Activated CD4-positive, alpha-beta T cell treated with anti-CD3 and anti-CD28 coated beads, Interleukin-2, amount 10 ng/mL, durations not matched to agents 24 days and 14 days (primary cell): ENCODE data around the gene CPEB4. TPM values are rescaled to one million over a fixed set of nuclear protein-coding genes. Genes with fewer than 3 reads are reported as not detected.
A peak's percentile ranks its signal among the peaks of the same experiment; 100 is the strongest.

Source experiments
- DNase-seq: peaks from one replicate; pipeline ENCODE4 v3.0.0; 2022
- H3K27ac Mint-ChIP-seq: one replicate; pipeline ENCODE4 v1.8.0; 2022; ENCODE audit warnings: mild to moderate bottlenecking, mixed read lengths
- H3K27me3 Mint-ChIP-seq: one replicate; pipeline ENCODE4 v1.8.0; 2022; ENCODE audit warnings: mixed read lengths
- H3K36me3 Mint-ChIP-seq: one replicate; pipeline ENCODE4 v1.8.0; 2022; ENCODE audit warnings: low read depth, mild to moderate bottlenecking, mixed read lengths
- H3K4me1 Mint-ChIP-seq: one replicate; pipeline ENCODE4 v1.8.0; 2021; ENCODE audit warnings: mixed read lengths
- H3K4me3 Mint-ChIP-seq: one replicate; pipeline ENCODE4 v1.8.0; 2022; ENCODE audit warnings: mild to moderate bottlenecking, moderate library complexity, mixed read lengths
- H3K9me3 Mint-ChIP-seq: one replicate; pipeline ENCODE4 v1.8.0; 2021; ENCODE audit warnings: mixed read lengths
- intact Hi-C: fragments of 100-400 bp; cut with micrococcal nuclease; formaldehyde crosslinking; loops from one replicate; pipeline ENCODE4 v1.15.1; 2023
- total RNA-seq: library from RNA; stranded (reverse); gene quantifications from 2 replicates; pipeline ENCODE4 v1.2.3, GENCODE V29; 2022

The CPEB4 gene
- total RNA-seq, 1 donor from 2014 or later: 8.8 TPM

DNA sequence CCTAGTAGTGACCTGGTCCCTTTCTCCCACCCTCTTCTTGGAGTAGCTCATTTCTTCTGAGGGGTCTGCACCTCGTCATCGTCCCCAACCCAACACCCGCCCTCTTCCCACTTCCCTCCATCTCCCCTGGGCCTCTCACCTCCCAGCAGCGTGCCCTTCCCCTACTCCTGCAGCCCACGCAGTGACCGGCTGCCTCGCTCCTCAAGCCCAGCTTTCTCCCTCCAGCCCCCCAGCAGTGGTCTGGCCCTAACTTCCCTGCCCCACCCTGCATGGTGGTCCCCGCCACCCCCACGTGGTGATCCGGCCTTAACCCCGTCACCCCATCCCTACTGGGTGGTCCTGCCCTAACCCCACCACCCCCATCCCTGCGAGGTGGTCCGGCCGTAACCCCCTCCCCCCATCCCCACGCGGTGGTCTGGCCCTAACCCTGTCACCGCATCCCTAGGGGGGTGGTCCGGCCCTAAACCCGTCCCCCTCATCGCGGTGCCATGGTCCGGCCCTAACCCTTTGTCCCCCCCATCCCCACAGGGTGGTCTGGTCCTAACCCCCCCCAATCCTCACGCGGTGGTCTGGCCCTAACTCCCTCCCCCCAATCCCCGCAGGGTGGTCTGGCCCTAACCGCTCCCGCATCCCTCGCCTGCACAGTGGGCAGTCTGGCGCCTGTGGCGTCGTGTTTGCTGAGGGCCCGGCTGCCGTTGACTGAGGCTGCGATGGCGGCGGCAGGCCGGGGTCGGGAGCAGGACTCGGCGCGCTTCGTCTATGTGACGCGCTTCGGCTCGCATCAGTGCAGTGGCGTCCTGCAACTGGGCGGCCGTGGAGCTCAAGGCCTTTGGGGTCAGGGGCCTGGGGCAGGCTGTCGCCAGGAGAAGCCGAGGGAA, 100.6 kb downstream of the CPEB4 start, which contains the start of gene C5orf47:
Gene C5orf47, plus strand, starts transcription at position 617 of the 878 bp plus-strand sequence. Its CDS starts 94 bp downstream, at position 711.
- Mint-ChIP-seq H3K4me3 (no peak within 1 kb of the TSS), H3K4me1 (no peaks in the 10 kb centered on the region), H3K36me3 (no peaks in the 10 kb centered on the region), H3K27me3 (no peaks in the 10 kb centered on the region), H3K27ac (no peak within 1 kb of the TSS), H3K9me3 (no peaks in the 10 kb centered on the region)
- intact Hi-C loops: no loop called here
- DNase-seq: peak; percentile 20

DNA sequence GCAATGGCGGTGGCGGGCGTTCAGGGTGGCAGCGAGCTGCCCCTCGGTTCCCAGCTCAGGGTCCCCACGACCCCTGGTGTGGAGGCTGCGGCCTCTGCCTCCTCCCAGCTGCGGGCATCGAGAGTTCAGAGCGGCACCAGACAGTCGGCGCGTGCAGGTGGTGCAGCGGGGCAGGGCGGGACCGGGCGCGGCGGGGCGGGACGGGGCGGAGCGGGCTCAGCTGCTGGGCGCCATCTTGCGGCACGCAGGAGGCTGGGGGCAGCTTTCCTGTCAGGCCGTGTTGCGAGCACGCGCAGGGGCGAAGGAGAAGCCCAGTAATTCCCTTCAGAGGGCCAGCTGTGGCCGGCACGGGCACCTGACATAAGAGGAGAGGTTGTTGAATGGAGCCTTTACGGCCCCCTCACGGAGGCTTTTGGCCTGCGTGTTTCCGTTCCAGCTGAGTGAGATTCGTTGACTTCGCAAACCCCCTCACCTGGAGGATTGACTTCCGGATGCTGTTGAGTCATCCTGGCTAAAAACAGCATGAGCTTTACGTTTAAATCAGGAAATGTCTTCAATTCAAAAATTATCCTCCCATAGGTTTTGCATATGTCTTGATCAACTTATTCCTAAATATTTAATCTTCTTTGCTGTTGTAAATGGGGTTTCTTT, 101.4 kb downstream of the CPEB4 start:
- Mint-ChIP-seq H3K27ac (no peak overlapping the region), H3K27me3 (peaks cover 1% of the 10 kb centered on the region), H3K9me3 (no peaks in the 10 kb centered on the region), H3K4me1 (no peaks in the 10 kb centered on the region), H3K4me3 (no peak overlapping the region), H3K36me3 (no peaks in the 10 kb centered on the region)
- intact Hi-C loops: no loop called here
- peak; percentile 28 for DNase-seq

DNA sequence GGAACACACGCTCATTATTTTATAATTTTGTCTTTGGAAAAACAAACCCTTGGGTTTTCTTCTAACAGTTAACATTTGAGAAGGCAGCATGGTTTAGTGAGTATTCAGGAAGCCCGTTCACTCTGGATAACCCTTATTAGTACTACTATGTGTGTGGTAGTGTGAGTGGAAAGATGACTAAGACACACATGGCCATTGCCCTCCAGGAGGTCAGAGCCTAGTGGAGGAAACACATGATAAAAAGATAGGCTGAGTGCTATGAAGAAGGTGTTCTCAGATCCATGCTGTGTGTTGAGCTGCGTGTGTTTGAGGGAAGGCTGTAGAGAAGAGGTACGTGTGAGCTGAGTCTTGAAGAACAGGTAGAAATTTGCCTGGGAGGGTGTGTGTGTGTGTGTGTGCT, 109.2 kb downstream of the CPEB4 start:
- Mint-ChIP-seq H3K4me1 (no peaks in the 10 kb centered on the region), H3K36me3 (no peaks in the 10 kb centered on the region), H3K4me3 (no peak overlapping the region), H3K9me3 (no peaks in the 10 kb centered on the region), H3K27me3 (peaks cover 15% of the 10 kb centered on the region), H3K27ac (no peak overlapping the region)
- DNase-seq: no peak
- intact Hi-C loops: no loop called here

DNA sequence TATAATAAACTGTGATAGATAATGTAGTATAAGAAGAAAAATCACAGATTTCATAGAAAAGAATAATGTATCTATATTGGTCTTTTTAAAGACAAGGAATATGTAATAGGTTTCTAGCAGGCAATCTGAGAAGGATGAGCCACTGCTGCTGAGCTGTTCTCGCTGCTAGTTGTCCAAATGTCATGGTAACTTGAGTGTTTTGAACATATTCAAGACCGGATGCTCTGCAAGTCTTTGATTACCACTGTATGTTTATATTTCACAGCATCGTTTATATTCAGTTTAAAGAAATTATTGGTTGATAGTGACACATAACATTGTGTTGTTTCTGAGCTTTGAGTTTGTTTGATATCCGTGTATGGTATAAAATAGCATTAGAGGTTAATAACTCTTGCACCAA, 110.4 kb downstream of the CPEB4 start:
- Mint-ChIP-seq H3K27ac (no peak overlapping the region), H3K4me1 (no peaks in the 10 kb centered on the region), H3K36me3 (no peaks in the 10 kb centered on the region), H3K27me3 (peaks cover 21% of the 10 kb centered on the region), H3K9me3 (no peaks in the 10 kb centered on the region), H3K4me3 (no peak overlapping the region)
- intact Hi-C loops: no loop called here
- no peak for DNase-seq

DNA sequence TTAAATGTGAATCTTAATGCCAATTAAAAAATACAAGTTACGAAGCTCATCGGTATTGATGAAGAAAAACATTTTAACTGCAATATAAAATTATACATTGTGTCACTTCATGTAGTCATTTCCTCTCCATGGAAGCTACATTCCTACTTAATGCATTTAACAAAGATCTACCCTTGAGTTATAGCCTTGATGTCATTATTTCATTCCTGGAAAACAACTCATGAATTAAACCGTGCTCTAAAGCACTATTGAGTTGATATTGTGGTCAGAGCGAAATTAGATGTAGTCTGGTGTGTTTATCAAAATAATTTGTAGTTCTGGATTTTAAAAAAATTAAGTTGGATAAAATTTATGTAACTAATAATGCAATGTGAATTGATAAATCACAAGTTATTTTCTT, 111.9 kb downstream of the CPEB4 start:
- Mint-ChIP-seq H3K27me3 (peaks cover 26% of the 10 kb centered on the region), H3K36me3 (no peaks in the 10 kb centered on the region), H3K9me3 (no peaks in the 10 kb centered on the region), H3K4me3 (no peak overlapping the region), H3K27ac (no peak overlapping the region), H3K4me1 (no peaks in the 10 kb centered on the region)
- intact Hi-C loops: no loop called here
- DNase-seq: no peak

DNA sequence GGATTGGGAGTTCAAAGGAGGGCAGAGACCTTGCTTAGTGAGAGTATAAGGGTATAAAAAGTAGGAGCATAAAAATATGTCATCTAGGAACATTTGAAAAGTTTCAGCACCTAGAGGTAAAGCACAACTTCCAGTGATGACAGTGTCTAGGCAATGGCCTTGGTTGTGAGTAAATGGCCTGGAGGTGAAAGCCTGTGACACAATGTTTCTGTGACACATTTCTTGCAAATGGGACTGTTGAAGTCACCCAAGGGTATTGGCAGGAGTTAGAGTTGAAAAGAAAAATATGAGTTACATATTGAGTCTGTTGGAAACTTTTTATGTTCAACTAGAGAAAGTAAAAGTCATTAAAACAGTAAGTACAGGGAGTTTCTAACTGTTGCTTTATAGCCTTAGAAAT, 115.6 kb downstream of the CPEB4 start:
- no peaks in the 10 kb centered on the region for H3K9me3 Mint-ChIP-seq
- no peak overlapping the region for H3K4me3 Mint-ChIP-seq
- H3K27ac Mint-ChIP-seq: no peak overlapping the region
- H3K27me3 Mint-ChIP-seq: peaks cover 16% of the 10 kb centered on the region
- no peaks in the 10 kb centered on the region for H3K4me1 Mint-ChIP-seq
- no peaks in the 10 kb centered on the region for H3K36me3 Mint-ChIP-seq
- intact Hi-C loops: no loop called here
- DNase-seq: no peak

DNA sequence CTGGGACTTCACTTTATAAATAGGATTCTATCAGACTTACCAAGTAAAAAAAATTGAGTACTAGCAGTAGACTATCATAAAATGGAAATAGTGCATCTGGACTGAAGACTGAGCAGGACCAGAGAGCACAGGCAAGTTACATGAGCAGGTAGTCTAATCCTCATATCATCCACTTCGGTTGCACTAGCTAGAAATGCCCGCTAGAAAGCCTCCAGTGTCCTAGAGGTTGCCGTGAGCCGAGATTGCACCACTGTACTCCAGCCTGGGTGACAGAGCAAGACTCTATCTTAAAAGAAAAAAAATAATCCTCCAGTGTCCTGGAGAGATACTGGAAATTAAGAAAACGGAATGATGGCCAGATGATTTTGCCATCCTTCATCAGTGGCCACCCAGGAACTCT, 120.8 kb downstream of the CPEB4 start:
- intact Hi-C loops: no loop called here
- H3K36me3 Mint-ChIP-seq: no peaks in the 10 kb centered on the region
- no peaks in the 10 kb centered on the region for H3K4me1 Mint-ChIP-seq

DNA sequence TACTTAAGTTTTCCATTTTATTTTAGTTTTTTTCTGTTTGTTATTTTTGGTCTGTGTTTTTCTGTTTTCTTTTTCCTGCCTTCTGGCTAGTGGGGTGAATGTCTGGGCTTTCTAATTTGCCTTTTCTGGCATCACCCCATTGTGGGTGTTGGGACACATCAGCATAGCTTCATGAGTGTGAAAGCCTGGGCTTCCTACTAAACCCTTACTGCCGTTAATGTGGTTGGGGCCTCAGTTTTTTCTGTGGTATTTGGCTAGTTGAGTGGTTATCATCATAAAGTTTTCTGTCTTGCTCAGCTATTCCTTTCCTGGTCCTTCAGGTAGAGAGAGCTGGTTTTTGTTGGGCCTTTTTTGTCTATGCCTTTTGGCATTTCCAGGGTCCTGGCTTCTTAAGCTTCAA, 122.2 kb downstream of the CPEB4 start:
- Mint-ChIP-seq H3K27me3 (peaks cover 4% of the 10 kb centered on the region), H3K27ac (no peak overlapping the region), H3K4me3 (no peak overlapping the region), H3K9me3 (no peaks in the 10 kb centered on the region), H3K36me3 (no peaks in the 10 kb centered on the region), H3K4me1 (no peaks in the 10 kb centered on the region)
- DNase-seq: no peak
- intact Hi-C loops: no loop called here

More for the DNA sequence above, 120.8 kb downstream of the CPEB4 start:
- no peak for DNase-seq
- H3K27me3 Mint-ChIP-seq: peaks cover 7% of the 10 kb centered on the region
- H3K4me3 Mint-ChIP-seq: no peak overlapping the region
- H3K27ac Mint-ChIP-seq: no peak overlapping the region
- H3K9me3 Mint-ChIP-seq: no peaks in the 10 kb centered on the region

DNA sequence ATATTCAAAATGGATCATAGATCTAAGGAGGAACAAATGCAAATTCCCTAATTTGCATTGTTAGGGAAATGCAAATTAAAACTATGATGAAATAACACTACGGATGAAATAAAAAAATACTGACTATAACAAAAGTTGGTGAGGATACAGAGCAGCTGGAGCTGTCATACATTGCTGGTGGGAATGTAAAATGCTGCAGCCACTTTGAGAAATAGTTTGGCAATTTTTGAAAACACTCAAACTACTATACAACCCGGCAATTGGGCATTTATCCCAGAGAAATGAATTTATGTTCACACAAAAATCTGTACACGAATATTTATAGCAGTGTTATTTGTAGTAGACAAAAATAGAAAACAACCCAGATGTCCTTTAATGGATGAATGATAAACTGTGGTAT, 123.3 kb downstream of the CPEB4 start:
- no peaks in the 10 kb centered on the region for H3K4me1 Mint-ChIP-seq
- intact Hi-C loops: no loop called here
- peaks cover 4% of the 10 kb centered on the region for H3K27me3 Mint-ChIP-seq
- no peaks in the 10 kb centered on the region for H3K9me3 Mint-ChIP-seq
- no peak overlapping the region for H3K27ac Mint-ChIP-seq
- no peaks in the 10 kb centered on the region for H3K36me3 Mint-ChIP-seq
- DNase-seq: no peak
- no peak overlapping the region for H3K4me3 Mint-ChIP-seq

Other genes starting within 250 kb of the CPEB4 start
- not detected in 2 replicates for gene C5orf47, start 100.8 kb downstream of the CPEB4 start, total RNA-seq
- not detected in 2 replicates for gene NSG2, start 157.4 kb downstream of the CPEB4 start, total RNA-seq